SJCRH30 (cell line): ENCODE measurements around the gene ISY1. TPM values are rescaled to one million over a fixed set of nuclear protein-coding genes. Genes with fewer than 3 reads are reported as not detected.
"Not testable (repeated sequence)": the region's sequence is repeated elsewhere in the genome, so short reads cannot be mapped to it uniquely, and the experiment has no call there.

Experiments
- DNase-seq, 2 experiments: peaks; one replicate each; pipeline ENCODE4 v3.0.0-alpha.2; 2015 to 2020
- H3K27ac ChIP-seq: fragments of 250-450 bp; sonication (Bioruptor Pico); 2 replicates; pipeline ENCODE4 v1.5.1; 2020; ENCODE audit warnings: mild to moderate bottlenecking, moderate library complexity
- H3K27me3 ChIP-seq: fragments of 250-450 bp; sonication (Bioruptor Pico); 2 replicates; pipeline ENCODE4 v1.5.1; 2020; ENCODE audit warnings: mild to moderate bottlenecking, moderate library complexity
- H3K36me3 ChIP-seq: fragments of 250-450 bp; sonication (Bioruptor Pico); 2 replicates; pipeline ENCODE4 v1.5.1; 2020; ENCODE audit warnings: mild to moderate bottlenecking, moderate library complexity
- H3K4me1 ChIP-seq: fragments of 250-450 bp; sonication (Bioruptor Pico); 2 replicates; pipeline ENCODE4 v1.5.1; 2020; ENCODE audit warnings: mild to moderate bottlenecking, moderate library complexity
- H3K4me3 ChIP-seq: fragments of 250-450 bp; sonication (Bioruptor Pico); 2 replicates; pipeline ENCODE4 v1.5.1; 2020; ENCODE audit warnings: mild to moderate bottlenecking, moderate library complexity
- H3K9me3 ChIP-seq: fragments of 250-450 bp; sonication (Bioruptor Pico); replicated peaks from 2 replicates; pipeline ENCODE4 v1.5.1; 2020; ENCODE audit warnings: mild to moderate bottlenecking, moderate library complexity
- total RNA-seq: library from RNA; depleted of rRNA; stranded (reverse); fragments of >200 nt; shearing (Covaris generic); gene quantifications from 2 replicates; pipeline ENCODE4 v1.2.3, GENCODE V29; 2014; rRNA removed

The ISY1 gene
- total RNA-seq, 1 experiment from 2014 or later: 45.4 TPM

DNA sequence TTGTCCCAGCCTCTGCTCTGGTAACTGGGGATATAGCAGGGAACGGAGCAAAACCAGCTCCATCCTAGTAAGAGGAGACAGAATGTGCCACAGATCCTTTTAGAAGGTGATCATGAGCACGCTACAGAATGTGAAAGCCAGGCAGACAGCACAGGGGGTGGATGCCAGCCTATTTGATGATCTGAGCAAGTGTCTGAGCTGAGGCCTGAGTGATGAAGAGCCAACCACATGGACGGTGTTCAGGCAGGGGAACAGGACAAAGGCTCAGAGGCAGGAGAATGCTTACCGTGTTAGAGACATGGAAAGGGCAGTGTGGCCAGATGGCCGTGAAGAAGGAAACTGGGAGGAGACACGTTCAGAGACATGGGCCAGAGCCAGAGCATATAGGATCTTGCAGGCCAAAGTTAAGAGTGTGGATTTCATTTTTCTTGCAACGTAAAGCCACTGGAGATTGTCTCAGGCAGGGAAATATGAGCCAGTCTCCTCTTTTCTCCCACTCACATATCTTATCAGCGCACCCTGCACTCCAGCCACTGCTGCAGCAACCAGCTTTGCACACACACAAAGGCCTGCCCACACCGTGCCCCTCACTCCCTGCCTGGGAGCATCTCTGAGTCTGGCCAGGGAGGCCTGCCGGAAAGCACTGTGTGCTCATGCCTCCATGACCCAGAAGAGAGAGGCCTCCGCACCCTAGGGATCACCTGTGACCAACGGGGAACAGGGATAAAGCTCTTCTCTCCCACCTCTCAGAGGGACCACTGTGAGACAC, 59.3 kb downstream of the ISY1 start:
- H3K27ac ChIP-seq: no peak overlapping the region
- no peaks in the 10 kb centered on the region for H3K27me3 ChIP-seq
- H3K36me3 ChIP-seq: no peaks in the 10 kb centered on the region
- no peak for DNase-seq
- H3K4me3 ChIP-seq: no peak overlapping the region
- H3K4me1 ChIP-seq: peaks cover 3% of the 10 kb centered on the region
- H3K9me3 ChIP-seq: no peaks in the 10 kb centered on the region; the same call in 1 of the 2 replicates

DNA sequence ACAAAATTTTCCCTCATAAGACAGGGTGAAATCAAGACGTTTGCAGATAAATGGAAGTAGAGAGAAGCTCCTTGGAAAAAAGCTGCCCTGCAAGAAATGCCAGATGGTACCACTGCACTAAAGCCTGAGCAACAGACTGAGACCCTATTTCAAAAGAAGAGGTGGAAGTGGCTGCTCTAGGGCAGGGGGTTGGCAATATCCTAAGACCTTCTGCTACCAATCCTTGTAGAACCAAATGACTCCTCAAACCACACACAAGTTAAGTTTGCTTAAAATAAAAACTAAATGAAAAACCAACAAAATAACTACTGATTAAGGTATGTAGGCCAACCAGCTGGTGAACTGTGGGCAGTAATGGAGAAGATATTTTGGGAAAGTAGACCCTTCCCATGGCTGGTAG, 60.6 kb downstream of the ISY1 start:
- Histone ChIP-seq H3K36me3 (no peaks in the 10 kb centered on the region), H3K4me1 (no peaks in the 10 kb centered on the region), H3K4me3 (no peak overlapping the region), H3K9me3 (no peaks in the 10 kb centered on the region; the same call in 1 of the 2 replicates), H3K27me3 (no peaks in the 10 kb centered on the region), H3K27ac (no peak overlapping the region)
- no peak for DNase-seq

GRCh38 chr3:129095285-129095684, 65.6 kb downstream of the ISY1 start:
- no peaks in the 10 kb centered on the region for H3K4me1 ChIP-seq
- H3K4me3 ChIP-seq: no peak overlapping the region
- no peaks in the 10 kb centered on the region for H3K36me3 ChIP-seq
- no peak overlapping the region for H3K27ac ChIP-seq
- DNase-seq: no peak
- H3K9me3 ChIP-seq: no peaks in the 10 kb centered on the region; the same call in 1 of the 2 replicates
- no peaks in the 10 kb centered on the region for H3K27me3 ChIP-seq

DNA sequence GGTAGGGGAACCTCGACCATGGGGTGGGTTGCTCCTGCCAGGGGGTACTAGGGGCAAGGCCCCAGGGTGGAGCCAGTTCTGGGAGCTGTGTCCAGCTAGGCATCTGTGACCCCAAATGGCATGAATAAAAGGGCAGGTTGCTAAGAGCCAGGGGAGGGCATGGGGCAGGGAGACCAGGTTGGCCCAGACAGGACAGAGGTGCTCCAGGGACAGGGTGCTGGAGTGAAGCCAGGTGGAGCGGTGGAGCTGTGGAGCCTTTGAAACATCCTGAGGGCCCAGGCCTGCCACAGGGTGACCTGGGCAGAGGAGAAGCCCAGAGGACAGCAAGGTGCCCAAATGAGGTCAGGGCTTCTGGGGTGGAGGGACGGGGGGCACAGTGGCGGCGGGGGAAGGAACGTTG, 72.6 kb downstream of the ISY1 start:
- not testable (repeated sequence) for H3K4me3 ChIP-seq, DNase-seq, H3K9me3 ChIP-seq, H3K27me3 ChIP-seq, H3K4me1 ChIP-seq, H3K36me3 ChIP-seq, H3K27ac ChIP-seq

DNA sequence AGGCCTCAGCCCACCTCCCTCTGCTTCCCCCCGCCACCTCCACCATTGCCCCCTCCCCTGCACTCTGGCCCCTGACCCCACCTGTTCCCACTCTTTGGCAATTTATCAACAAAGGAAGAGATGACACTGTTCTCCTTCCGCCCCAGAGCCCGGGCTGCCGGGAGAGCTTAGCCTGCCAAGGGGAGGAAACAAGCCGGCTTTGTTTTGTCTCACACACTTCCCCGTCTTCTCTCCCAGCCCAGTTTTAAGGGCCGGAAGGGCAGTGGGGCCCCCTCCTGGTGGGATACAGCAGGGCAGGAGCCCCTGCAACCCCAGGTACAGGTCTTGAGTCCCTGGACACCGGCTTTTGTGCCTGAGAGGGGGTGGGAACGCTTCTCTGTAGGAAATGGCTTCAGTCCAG, 73.0 kb downstream of the ISY1 start:
- not testable (repeated sequence) for H3K36me3 ChIP-seq, H3K4me1 ChIP-seq, H3K4me3 ChIP-seq, H3K27me3 ChIP-seq, H3K27ac ChIP-seq, H3K9me3 ChIP-seq
- DNase-seq: peak; percentile 69

- H3K9me3 ChIP-seq: no peaks in the 10 kb centered on the region
- H3K36me3 ChIP-seq: no peaks in the 10 kb centered on the region
- H3K27me3 ChIP-seq: no peaks in the 10 kb centered on the region
- H3K4me3 ChIP-seq: no peak overlapping the region
- no peak overlapping the region for H3K27ac ChIP-seq
- H3K4me1 ChIP-seq: no peaks in the 10 kb centered on the region
- no peak for DNase-seq
Measured at GRCh38 chr3:129087138-129087702, 73.6 kb downstream of the ISY1 start.

GRCh38 chr3:129085818-129086217, 75.0 kb downstream of the ISY1 start:
- Histone ChIP-seq H3K4me3 (no peak overlapping the region), H3K36me3 (no peaks in the 10 kb centered on the region), H3K4me1 (no peaks in the 10 kb centered on the region), H3K27ac (no peak overlapping the region), H3K9me3 (no peaks in the 10 kb centered on the region), H3K27me3 (no peaks in the 10 kb centered on the region)
- DNase-seq: no peak

GRCh38 chr3:129085165-129085715, 75.6 kb downstream of the ISY1 start:
- DNase-seq: no peak
- Histone ChIP-seq H3K36me3 (no peaks in the 10 kb centered on the region), H3K4me3 (no peak overlapping the region), H3K27me3 (no peaks in the 10 kb centered on the region), H3K27ac (no peak overlapping the region), H3K4me1 (no peaks in the 10 kb centered on the region), H3K9me3 (no peaks in the 10 kb centered on the region)

DNA sequence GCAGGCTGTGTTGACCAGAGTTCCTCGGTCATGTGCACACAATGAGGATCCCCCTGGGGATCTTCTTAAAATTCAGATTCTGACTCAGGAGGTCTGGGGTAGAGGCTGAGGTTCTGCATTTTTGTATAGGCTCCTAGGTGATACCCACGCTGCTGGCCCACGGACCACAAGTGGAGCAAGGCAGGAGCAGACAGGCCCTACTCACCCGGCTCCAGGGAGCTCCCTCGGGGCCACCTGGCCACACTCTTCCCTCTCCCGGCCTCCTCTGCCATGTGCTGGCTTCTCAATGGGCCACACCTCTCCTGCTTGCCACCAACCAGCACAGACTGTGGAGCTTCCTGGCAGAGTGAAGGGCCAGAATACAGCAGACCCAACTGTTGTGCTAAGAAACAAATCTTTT, 76.4 kb downstream of the ISY1 start:
- Histone ChIP-seq H3K36me3 (no peaks in the 10 kb centered on the region), H3K4me1 (no peaks in the 10 kb centered on the region), H3K4me3 (no peak overlapping the region), H3K27ac (no peak overlapping the region), H3K27me3 (no peaks in the 10 kb centered on the region), H3K9me3 (no peaks in the 10 kb centered on the region)
- DNase-seq: no peak

GRCh38 chr3:129082026-129082425, 78.8 kb downstream of the ISY1 start:
- no peak for DNase-seq
- H3K9me3 ChIP-seq: no peaks in the 10 kb centered on the region
- no peaks in the 10 kb centered on the region for H3K36me3 ChIP-seq
- H3K4me3 ChIP-seq: no peak overlapping the region
- no peaks in the 10 kb centered on the region for H3K27me3 ChIP-seq
- no peaks in the 10 kb centered on the region for H3K4me1 ChIP-seq
- H3K27ac ChIP-seq: no peak overlapping the region

DNA sequence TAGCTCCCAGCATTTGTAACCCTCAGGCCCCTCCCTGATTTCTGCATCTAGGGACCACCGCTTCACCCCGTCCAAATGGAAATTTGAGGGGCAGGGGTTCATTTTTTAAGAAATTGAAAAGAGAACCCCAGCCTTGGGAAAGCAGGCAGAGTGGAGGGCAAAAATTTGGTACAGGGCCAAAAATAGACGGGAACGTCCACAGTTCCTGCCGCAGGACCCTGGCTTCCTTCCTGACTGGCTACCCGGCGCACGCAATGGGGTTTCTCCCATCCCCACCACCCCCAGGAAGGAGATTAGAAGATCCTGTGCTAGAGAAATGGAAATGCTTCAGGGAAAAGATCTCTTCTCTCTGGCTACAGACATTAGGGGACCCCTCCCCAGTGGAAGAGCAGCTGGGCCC, 79.4 kb downstream of the ISY1 start:
- Histone ChIP-seq H3K36me3 (no peaks in the 10 kb centered on the region), H3K9me3 (no peaks in the 10 kb centered on the region), H3K4me3 (no peak overlapping the region), H3K4me1 (no peaks in the 10 kb centered on the region), H3K27ac (no peak overlapping the region), H3K27me3 (no peaks in the 10 kb centered on the region)
- no peak for DNase-seq

DNA sequence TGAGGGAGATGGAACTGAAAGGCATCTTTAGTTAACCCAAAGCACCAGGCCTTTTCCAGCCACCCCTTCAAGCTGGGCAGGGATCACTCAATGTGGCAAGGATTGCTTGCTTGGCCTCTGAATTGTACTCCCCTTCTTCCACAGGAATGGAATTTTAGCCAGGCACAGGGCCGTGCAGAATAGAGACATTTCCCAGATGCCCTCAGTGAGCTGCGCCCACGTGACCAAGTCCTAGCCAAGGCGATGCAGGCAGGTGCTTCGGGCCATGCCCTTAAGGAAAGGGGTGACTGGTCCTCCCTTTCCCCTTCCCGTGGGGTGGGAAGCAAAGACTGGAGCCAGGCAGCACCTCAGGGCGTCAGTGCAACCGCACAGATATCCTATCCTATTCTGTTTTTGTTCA, 82.4 kb downstream of the ISY1 start:
- H3K4me3 ChIP-seq: no peak overlapping the region
- DNase-seq: no peak
- no peak overlapping the region for H3K27ac ChIP-seq
- H3K9me3 ChIP-seq: no peaks in the 10 kb centered on the region
- H3K27me3 ChIP-seq: no peaks in the 10 kb centered on the region
- H3K4me1 ChIP-seq: no peaks in the 10 kb centered on the region
- H3K36me3 ChIP-seq: no peaks in the 10 kb centered on the region

Other genes with a start within 250 kb of the ISY1 start
- gene CFAP92, start 167.0 kb downstream of the ISY1 start, total RNA-seq: 0.12 TPM in 1 of 2 replicates, not detected in the other
- gene EFCC1, start 159.8 kb downstream of the ISY1 start, total RNA-seq: 0.05 and 0.08 TPM in 2 replicates
- gene GP9, start 100.3 kb downstream of the ISY1 start, total RNA-seq: not detected in 2 replicates
- gene RAB43, start 39.3 kb downstream of the ISY1 start, total RNA-seq: 2.5 and 2.9 TPM in 2 replicates
- gene CNBP, start 22.8 kb upstream of the ISY1 start, total RNA-seq: 449 and 480 TPM in 2 replicates
- 87.3 and 89.5 TPM in 2 replicates for gene COPG1, start 88.5 kb upstream of the ISY1 start, total RNA-seq
- gene HMCES, start 117.8 kb upstream of the ISY1 start, total RNA-seq: 29.1 and 30.7 TPM in 2 replicates